GM23248 (cell line): Measurements from ENCODE around the gene HDAC3.

Source experiments
- EZH2 ChIP-seq: fragments of 200-600 bp; sonication (generic); IDR thresholded peaks from 2 replicates; pipeline ENCODE4 v1.6.1; 2018; ENCODE audit warnings: antibody characterized with exemption, mild to moderate bottlenecking; ENCODE audit not compliant: insufficient read depth, poor library complexity, severe bottlenecking
- EZH2phosphoT487 ChIP-seq: fragments of 200-600 bp; sonication (generic); IDR thresholded peaks from 2 replicates; pipeline ENCODE4 v1.6.1; 2018; ENCODE audit warnings: antibody characterized with exemption, moderate library complexity, mild to moderate bottlenecking, low read depth; ENCODE audit not compliant: insufficient read depth

GRCh38 chr5:141647242-141647641 lies 10.6 kb upstream of the HDAC3 start:
- no peak for TF ChIP-seq EZH2
- TF ChIP-seq EZH2phosphoT487, result no peak
